D341Med (cell line): ENCODE data around the gene NOTCH1.

Source experiments
- DNase-seq: peaks from one replicate; pipeline ENCODE4 v3.0.0; 2012; ENCODE audit warnings: low spot score

Gene NOTCH1

DNA sequence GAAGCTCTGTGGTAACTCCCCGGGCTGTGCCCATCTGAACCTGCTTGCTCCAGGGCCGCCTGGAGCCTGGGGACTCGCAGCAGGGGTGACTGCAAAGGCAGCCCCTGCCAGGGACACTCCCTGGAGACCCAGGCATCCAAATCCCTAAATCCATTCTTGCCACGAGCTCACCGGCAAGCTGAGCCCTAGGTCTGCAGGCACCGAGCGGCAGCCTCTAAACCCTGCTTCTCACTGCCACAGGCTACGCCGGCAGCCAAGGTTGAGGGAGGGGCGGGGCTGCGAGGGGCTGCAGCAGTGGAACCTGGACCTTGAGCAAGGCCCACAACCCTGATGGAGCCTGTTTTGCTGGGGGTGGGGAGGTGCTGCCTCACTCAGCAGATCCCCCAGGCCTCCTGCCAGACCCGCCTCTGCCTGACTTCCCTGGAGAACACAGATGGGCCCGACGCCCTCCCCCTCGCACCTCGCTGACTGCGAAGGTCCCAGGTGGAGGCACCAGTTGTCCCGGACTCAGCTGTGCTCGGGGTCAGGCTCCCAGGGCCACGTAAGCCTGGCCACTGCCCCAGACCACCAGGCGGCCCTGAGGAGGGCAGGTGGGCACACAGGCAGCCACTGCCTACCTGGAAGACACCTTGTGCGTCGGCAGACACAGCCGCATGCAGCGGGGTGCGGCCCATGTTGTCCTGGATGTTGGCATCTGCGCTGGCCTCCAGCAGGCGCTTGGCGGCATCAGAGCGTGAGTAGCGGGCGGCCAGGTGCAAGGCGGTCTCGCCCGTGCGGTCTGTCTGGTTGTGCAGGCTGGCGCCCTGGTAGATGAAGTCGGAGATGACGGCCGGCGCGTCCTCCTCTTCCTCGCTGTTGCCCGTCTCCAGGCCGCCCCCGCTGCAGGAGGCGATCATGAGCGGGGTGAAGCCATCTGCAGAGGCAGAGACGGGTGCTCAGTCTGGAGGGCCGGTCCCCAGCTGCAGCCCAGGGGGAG is 45.6 kb downstream of the NOTCH1 start:
- DNase-seq: peak; percentile 88

DNA sequence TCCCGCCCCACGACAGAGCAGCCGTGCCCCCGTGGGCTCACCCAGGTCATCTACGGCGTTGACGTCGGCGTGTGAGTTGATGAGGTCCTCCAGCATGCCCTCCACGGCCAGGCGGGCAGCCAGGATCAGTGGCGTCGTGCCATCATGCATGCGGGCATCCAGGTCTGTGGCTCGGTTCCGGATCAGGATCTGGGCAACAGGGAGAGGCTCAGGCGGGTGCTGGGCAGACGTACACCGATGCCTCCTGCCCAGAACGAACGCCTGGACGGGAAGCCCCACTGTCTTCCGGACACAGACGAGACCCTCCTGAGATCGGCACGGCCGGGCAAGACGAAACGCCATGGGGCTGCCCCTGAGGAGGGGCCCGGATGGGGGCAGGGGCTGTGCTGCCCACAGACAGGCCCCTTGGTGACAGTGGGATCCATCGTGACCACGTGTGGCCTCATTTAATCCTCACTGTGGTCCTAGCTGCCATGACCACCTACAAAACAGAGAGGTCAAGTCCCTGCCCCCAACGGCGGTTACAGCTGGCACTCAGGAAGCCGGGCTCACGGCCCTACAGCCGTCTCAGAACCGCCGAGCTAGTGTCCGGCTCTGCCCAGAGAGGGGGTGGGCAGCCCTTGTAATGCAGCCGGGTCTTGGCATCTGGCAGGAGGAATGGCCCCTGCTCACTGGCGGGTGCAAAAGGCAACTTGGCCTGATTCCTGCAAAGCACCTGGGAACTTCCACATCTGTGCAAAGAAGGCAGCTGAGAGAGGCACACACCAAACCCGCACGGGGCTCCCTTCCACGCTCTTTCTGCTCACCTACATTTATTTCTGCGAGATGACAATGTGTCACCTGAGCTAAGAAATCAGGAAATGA is 46.5 kb downstream of the NOTCH1 start:
- DNase-seq: no peak

DNA sequence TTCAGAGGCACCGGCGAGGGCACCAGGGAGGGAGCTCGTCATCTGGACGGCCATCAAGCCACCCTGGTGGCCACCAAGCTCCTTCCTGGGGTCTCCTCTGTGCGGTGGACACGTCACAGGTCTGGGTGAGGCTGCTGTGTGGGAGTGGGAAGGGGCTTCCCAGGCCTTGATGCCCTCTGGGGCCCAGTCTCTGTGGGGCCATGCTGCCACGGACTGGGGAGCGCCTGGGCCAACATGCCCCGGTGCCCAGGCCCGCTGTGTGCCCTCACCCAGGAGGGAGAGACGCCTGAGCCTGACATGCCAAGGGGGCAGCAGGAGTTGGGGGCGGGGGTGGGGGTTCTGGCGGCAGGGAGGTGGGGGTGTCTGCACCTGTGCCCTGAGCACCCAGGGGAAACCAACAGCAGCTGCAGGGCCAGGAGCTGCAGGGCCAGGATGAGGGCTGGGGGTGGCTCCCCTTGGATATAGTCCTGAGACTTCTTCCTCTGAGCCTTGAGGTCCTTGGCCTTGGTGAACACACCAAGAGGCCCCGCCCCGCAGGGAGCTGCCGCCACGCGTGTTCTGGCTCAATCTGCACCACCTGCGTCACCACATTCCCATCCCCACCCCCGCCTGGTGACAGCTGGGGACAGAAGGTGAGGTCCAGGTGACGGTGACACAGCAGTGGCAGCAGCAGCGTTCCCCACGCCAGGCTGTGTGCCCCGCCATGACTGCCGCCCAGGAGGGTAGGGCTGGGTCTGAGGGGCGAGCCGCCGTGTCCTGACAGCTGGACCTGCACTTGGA is 47.7 kb downstream of the NOTCH1 start:
- DNase-seq: no peak

DNA sequence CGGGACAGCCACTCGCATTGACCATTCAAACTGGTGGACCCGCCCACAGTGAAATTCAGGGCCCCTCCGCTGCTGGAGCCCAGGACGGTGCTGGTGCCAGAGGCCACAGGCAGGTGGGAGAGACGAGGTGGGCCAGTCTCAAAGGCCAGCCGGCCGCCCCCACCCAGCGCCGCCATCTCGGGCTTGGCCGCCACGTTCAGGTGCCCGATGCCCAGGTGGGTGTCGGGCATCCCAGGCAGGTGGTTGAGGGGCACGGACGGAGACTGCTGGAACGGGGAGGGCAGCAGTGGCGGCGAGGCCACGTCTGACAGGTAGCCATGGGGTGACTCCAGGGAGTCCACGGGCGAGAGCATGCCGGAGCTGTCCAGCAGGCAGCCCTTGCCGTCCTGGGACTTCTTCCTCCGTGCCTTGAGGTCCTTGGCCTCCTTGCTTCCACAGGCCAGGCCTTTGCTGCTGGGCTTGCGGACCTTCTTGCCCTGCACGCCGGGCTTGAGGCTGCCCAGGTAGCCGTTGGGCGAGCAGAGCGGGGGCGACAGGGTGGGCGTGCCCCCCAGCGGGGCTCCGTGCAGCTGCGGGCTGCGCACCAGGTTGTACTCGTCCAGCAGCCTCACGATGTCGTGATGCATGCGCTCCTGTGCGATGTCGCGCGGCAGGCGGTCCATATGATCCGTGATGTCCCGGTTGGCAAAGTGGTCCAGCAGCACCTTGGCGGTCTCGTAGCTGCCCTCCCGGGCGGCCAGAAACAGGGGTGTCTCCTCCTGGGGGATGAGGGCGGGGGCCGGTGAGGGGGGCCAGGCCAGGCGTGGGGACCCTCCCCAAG is 48.8 kb downstream of the NOTCH1 start:
- no peak for DNase-seq

DNA sequence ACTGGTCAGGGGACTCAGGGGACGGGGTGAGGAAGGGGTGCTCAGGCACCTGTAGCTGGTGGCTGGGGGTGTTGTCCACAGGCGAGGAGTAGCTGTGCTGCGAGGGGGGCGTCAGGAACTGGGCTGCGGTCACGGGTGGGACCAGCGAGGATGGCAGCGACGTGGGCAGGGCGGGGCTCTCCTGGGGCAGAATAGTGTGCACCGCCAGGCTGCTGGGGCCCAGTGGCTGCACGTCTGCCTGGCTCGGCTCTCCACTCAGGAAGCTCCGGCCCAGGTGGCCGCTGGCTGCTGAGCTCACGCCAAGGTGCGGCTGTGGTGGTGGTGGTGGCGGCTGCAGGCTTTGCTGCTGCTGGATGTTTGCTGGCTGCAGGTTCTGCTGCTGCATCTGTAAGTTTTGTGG is 49.7 kb downstream of the NOTCH1 start:
- DNase-seq: no peak

DNA sequence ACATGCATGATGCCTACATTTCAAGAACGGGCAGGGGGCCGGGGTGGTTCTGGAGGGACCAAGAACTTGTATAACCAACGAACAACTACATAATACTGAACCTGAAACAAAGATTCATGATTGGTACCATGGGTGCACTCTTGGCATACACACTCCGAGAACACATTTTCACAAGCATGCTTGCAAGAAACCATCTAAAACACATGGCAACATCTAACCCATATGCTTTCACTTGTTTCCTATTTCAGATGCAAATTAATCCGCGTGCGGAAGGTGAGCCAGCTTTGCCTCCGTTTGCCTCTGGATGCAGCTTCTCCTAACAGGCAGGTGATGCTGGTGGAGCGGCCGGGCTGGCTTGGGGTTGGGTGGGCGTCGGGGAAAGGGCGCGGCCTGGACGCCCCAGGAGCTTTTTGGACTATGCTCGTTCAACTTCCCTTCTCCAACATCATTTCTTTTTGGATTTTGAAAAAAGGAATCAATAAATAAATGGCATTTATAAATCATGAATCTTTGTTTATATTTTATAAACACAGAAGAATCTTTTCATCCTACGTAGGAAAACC is 50.5 kb downstream of the NOTCH1 start:
- no peak for DNase-seq

DNA sequence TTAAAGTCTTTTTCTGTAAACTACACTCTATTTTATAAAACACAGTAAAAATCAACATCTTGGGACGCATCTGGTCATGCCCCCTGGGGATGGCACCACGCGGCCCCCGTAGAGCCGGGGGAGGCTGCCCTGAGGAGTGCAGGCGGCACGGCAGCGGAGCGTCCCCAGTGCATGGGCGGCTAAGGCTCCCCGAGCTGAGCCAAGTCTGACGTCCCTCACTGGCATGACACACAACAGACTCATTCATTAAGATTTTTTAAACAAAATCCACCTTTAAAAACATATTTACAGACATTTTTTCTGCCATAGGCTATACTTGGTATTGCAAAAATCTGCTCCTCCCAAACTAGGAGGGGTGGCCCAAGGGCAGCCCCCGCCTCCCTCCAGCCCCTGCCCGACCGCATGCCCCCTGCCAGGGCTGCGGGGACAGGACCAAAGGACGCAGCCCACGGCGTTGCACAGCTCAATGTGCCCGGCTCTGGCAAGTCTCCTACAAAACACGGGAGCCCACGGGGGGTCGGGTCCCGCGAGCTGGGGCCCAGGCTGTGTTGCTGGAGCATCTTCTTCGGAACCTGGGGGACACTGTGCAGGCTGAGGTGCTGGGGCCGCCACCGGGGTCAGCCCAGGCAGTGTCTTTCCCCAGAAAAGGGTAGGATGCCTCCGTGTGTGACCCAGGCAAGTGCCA is 51.2 kb downstream of the NOTCH1 start:
- DNase-seq: no peak

DNA sequence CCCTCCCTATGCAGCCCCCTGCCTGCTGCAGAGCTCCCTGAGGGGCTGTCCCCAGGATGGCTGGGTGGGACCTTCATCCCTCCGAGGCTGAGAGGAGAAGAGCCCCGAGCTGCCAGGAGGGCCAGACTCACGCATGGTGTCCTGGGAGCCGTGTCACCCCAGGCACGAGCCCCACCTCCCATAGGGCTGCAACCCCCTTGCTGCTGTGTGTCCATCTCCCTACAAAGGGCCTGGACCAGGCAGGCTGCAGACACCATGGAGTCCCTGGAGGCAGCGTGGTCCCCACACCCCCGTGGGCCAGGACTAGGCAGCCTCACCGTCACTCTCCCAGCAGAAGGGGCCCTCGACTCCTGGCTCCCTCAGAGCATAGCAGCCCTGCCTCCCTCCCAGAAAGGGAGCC is 51.8 kb downstream of the NOTCH1 start:
- no peak for DNase-seq

DNA sequence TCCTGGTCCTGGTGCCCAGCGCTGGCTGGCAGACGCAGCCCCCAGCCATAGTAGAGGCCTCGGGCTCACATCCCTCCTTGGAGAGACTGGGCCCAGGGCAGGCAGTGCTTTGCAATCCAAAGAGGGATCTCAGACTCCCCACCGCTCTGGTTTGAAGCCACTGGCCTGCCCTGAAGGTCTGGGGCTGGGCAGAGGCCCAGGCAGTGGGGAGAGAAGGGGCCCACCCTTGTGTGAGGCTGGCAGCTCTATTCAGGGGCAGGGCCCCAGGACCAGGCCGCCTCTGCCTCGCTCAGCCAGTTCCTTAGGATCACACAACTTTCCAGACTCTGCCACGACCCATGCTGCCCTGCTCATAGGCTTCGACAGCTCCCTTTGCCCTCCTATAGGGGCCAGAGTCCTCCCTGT is 52.3 kb downstream of the NOTCH1 start:
- DNase-seq: no peak

DNA sequence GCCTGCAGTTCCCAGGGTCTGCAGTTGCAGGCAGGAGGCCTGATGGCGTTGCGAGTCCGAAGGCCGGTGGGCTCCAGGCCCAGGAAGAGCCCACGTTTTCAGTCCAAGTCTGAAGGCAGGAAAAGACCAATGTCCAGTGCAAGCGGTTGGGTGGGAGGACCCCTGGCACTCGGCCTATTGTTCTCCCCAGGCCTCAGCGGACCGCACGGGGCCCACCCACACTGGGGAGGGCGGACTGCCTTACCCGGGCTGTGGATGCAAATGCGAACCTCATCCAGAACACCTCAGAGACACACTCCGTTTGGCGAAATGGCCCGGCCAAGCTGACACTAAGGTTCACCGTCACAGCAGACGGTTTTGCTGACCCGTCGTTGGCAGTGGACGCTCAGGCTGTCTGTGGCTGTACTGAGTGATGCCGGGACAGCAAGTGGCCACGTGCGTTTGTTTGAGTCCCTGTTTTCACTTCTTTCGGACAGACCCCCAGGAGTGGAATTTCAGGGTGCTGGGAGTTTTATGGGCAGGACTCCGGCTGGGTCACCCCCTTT is 52.8 kb downstream of the NOTCH1 start:
- no peak for DNase-seq

DNA sequence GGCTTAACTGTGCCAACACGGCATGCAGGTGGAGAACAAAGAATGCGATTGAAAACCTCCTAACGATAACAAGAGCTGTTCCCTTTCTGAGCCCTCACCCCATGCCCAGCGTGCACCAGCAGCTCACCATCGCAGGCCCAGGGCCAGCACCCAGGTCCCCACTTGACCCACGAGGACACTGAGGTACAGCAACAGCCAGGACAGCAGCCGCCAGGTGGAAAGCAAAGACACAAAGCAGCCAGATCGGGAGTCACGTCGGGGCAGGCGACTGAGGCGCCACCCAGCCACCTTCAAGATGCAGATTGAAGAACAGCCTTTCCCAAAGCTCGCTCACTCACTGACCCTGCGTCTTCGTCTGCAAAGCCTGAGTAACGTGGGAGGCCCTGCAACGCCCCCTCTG is 56.1 kb downstream of the NOTCH1 start:
- no peak for DNase-seq

DNA sequence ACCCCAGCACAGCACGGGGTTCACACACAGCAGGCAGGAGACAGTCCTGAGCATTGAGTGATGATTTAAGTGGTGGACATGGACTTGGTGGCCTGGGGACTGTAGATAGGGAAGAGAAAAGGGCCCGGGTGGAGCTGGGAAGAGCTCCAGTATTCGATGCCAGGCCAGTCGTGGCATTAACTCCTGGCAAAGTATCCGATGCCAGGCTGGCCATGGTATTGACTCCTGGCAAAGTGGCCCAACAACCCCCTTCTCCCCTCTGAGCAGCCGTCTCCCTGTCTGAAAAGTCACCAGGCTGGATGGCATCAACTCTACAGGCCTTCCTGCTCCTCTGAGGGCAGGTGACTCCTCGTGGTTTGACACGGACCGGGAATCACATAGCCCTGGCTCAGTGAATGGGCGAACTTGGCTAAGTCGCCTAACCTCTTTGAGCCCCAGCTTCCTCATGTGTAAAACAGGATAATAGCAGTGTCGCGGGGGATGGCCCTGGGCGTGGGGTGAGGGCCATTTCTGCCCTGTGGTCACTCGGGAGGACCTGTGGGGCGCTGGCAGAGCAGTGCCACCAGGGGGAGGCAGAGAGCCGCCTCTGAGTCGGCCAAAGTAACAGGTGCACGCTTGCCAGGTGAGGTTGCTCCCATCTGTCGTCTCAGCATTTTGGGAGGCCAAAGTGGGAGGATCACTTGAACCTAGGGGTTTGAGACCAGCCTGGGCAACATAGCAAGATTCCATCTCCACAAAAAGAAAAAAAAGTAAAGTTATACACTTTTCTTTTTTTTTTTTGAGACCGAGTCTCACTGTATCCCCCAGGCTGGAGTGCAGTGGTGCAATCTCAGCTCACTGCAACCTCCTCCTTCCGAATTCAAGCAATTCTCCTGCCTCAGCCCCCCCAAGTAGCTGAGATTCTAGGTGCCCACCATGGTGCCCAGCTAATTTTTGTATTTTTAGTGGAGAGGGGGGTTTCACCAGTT is 57.3 kb downstream of the NOTCH1 start:
- DNase-seq: peak; percentile 76

DNA sequence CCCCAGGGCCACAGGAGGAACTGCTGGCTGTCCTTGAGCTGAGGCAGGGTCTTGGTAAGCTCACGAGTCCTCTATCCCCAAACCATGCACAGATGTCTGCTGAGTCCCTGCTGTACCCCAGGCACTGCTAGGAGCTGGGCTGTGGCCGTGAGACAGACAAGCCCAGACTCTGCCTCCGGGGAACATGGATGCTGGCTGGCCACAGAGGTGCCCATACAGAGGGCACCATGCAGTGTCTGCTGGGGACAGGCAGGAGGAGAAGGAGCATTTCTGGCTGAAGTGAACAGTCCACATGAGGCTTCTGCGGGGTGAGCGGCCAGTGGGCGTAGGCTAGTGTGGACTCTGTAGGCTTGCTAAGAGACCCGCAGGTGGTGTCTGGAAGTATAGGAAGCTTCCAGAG is 58.2 kb downstream of the NOTCH1 start:
- DNase-seq: no peak

DNA sequence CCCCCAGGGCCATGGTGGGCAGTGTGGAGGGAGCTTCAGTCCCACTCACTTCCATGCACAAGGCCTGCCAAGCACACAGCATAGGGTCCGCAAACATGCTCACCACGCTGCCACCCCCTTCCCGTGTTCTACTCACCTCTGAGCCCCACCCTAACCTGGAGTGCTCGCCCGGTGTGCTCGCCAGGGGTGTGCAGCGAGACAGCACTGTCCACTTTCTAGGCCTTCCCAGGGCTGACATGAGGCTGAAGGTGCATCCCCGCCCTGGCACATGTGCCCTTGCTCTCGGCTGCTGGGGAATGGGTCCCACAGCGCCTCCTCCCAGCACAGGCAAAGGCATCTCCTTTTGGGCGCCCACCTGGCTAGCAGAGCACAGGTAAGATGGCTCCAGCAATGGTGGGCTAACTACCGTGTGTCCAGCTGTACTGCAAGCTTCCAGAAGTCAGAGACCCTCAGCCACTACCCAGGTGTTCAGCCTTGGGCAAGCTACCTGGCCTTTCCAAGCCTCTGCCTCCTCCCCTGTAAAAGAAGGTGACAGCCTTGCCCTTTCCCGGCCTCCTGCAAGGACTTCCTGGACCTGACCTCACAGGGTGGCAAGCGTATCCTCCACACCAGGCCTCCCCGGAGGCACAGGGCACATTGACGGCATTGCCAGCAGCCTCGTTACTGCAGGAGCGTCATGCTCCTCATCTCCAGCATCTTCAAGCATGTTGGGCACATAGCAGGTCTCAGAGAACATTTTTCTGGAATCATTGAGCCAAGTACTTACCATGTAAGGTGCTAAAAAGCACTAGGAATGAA is 58.8 kb downstream of the NOTCH1 start:
- DNase-seq: no peak

DNA sequence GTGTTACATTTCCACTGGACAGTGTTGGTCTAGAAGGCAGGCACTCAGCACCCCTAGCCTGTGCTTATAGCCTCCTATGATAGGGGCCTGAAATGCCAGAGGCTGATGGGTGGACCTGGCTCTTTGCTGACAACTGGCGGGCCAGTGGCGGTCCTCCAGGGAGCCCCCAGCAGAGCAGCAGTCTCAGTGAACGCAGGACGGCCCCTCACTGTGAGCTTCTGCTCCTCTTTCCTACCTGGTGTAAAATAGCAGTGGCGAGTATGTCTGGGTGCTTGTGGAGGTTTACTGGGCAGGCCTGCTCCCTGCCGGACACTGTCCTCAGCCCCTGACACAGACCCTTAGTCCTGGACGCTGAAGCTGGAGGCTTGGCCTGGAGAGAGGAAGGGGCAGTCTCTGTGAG is 59.7 kb downstream of the NOTCH1 start:
- no peak for DNase-seq

DNA sequence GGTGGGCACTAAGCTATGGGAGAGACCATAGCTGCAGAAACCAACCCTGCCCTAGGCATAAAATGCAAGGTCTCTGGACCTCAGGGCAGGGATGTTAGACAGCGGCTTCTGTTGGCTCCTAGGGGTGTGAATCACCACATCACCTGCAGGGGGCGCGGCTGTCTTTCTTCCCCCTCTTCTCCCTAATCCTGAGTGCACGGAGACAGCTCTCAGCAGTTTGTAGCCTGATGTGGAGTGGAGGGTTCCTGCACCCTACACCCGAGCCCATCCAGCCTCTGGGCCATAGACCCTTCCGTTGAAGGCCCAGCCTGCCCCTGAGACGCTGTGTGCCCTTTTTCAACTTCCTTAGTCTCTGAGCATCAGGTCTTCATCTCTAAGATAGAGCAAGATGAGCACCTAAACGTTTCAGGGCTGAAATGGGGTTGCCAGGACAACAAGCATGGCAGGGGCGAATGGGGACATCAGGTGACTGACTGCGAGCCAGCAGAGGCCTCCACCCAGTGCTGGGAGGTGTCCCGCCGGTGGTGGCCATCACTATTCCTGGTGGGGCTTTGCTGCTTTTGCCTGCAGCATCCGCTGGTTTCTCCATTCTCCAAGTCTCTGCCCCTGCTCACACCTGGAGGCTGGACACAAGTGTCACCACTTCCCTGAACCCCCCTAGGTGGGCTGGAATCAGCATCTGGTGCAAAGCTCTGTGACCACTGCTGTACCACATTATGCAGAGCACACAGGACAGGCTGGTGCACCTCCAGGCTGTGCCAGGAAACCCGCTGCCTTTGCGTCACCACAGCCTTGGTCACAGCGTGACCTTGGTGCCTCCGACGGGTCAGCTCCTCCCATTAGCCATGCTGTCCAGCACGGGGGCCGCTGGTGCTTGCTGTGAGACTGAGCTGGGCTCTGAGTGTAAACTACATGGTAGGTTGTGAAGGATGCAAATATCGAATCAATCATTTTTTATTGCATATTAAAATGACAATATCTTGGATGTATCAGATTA is 60.5 kb downstream of the NOTCH1 start:
- DNase-seq: peak; percentile 77
